PC-9 (cell line): Measurements from ENCODE around the gene TCP11L2.

Experiments
- CTCF ChIP-seq: fragments of 200-600 bp; sonication (generic); conservative IDR thresholded peaks from 2 replicates; pipeline ENCODE4 v1.6.1; 2017; ENCODE audit warnings: mixed run types, antibody characterized with exemption, mild to moderate bottlenecking, moderate library complexity
- EZH2 ChIP-seq: fragments of 200-600 bp; sonication (generic); IDR thresholded peaks from 2 replicates; pipeline ENCODE4 v1.8.0; 2017; ENCODE audit warnings: antibody characterized with exemption, low read depth

- TF ChIP-seq EZH2 (no peak), CTCF (no peak)
Observed at GRCh38 chr12:106267535-106267934, 35.0 kb upstream of the TCP11L2 start.
